HepG2 (cell line): ENCODE data around the gene GLCE. TPM values are rescaled to one million over a fixed set of nuclear protein-coding genes. Genes with fewer than 3 reads are reported as not detected.

ENCODE experiments used
- HNRNPH1 ChIP-seq: fragments of 200-400 bp; formaldehyde crosslinking; optimal IDR thresholded peaks from 2 replicates; pipeline ENCODE3; 2017; ENCODE audit warnings: mild to moderate bottlenecking, low read depth, low read length
- KLF6 ChIP-seq: IDR thresholded peaks from 2 replicates; pipeline ENCODE4 v1.8.0; 2016; ENCODE audit warnings: missing biosample characterization, missing genetic modification reagents
- NCOA5 ChIP-seq: sonication (generic); formaldehyde crosslinking; IDR thresholded peaks from 2 replicates; pipeline ENCODE4 v1.4.0; 2020; ENCODE audit warnings: missing genetic modification reagents
- NFATC3 ChIP-seq: sonication (generic); formaldehyde crosslinking; IDR thresholded peaks from 2 replicates; pipeline ENCODE4 v1.5.1; 2020; ENCODE audit warnings: mild to moderate bottlenecking, missing genetic modification reagents
- NFIC ChIP-seq: IDR thresholded peaks from 2 replicates; pipeline ENCODE4 v1.6.1; 2012; ENCODE audit warnings: mild to moderate bottlenecking, low read length, inconsistent platforms
- PREB ChIP-seq: sonication (generic); formaldehyde crosslinking; IDR thresholded peaks from 2 replicates; pipeline ENCODE4 v1.4.0; 2020; ENCODE audit warnings: missing genetic modification reagents
- RBM22 ChIP-seq: fragments of 200-400 bp; formaldehyde crosslinking; optimal IDR thresholded peaks from 2 replicates; pipeline ENCODE3; 2017; ENCODE audit warnings: mild to moderate bottlenecking, low read length, moderate library complexity
- RFX1 ChIP-seq: fragments of 450-650 bp; IDR thresholded peaks from 2 replicates; pipeline ENCODE4 v1.6.1; 2017
- SOX13 ChIP-seq, 3 experiments: fragments of 450-650 bp in 1 of 3; sonication (generic) in 1 of 3; formaldehyde crosslinking in 1 of 3; IDR thresholded peaks in 2 of 3; conservative IDR thresholded peaks in 1 of 3; 2 replicates each; pipeline versions ENCODE4 v1.5.0 to v1.6.1; 2016 to 2020; ENCODE audit warnings: antibody characterized with exemption in 1 of 3, mild to moderate bottlenecking in 1 of 3, missing compliant biosample characterization in 1 of 3, missing genetic modification reagents in 1 of 3, moderate library complexity in 1 of 3
- SRF ChIP-seq: IDR thresholded peaks from 2 replicates; pipeline ENCODE4 v1.6.1; 2011; ENCODE audit warnings: mild to moderate bottlenecking, low read depth, low read length, moderate library complexity
- TGIF2 ChIP-seq: IDR thresholded peaks from 2 replicates; pipeline ENCODE4 v1.6.1; 2016; ENCODE audit warnings: control low read depth, missing compliant biosample characterization
- TRIM22 ChIP-seq: fragments of 450-650 bp; IDR thresholded peaks from 2 replicates; pipeline ENCODE4 v1.6.1; 2017
- ZNF414 ChIP-seq: sonication (generic); formaldehyde crosslinking; IDR thresholded peaks from 2 replicates; pipeline ENCODE4 v1.5.0; 2020; ENCODE audit warnings: missing genetic modification reagents
- ZNF777 ChIP-seq: sonication (generic); formaldehyde crosslinking; IDR thresholded peaks from 2 replicates; pipeline ENCODE4 v1.4.0; 2020; ENCODE audit warnings: missing genetic modification reagents
- ZNF788 ChIP-seq: sonication (generic); formaldehyde crosslinking; IDR thresholded peaks from 2 replicates; pipeline ENCODE4 v1.5.0; 2020; ENCODE audit warnings: mild to moderate bottlenecking, missing genetic modification reagents, borderline replicate concordance
- polyA plus RNA-seq, 8 experiments: library from polyadenylated mRNA; depleted of rRNA in 3 of 8; stranded (reverse) in 7 of 8; unstranded in 1 of 8; fragments of >200 nt; fragmentation: Illumina TruSeq in 4 of 8; extraction: Trizol in 4 of 8; gene quantifications; 2 replicates each; pipeline versions ENCODE4 v1.2.1 to v1.2.3, GENCODE V29; 2011 to 2016; ENCODE audit warnings: low read depth in 4 of 8, missing spikeins in 1 of 8, mixed read lengths in 1 of 8; ENCODE audit not compliant: insufficient read depth in 1 of 8
- total RNA-seq, 5 experiments: library from RNA; depleted of rRNA; stranded (reverse); fragments of >200 nt; fragmentation: Illumina TruSeq; extraction: Trizol; gene quantifications; 2 replicates each; pipeline ENCODE4 v1.2.3, GENCODE V29; 2016; ENCODE audit warnings: low read depth in 1 of 5
- TF ChIP-seq, protein P1 (sequence below): sonication (generic); formaldehyde crosslinking; IDR thresholded peaks from 2 replicates; pipeline ENCODE4; 2020; ENCODE audit warnings: missing genetic modification reagents, mild to moderate bottlenecking, borderline replicate concordance
- TF ChIP-seq, protein P2 (sequence below): sonication (generic); formaldehyde crosslinking; IDR thresholded peaks from 2 replicates; pipeline ENCODE4 v1.4.0; 2020; ENCODE audit warnings: missing genetic modification reagents

Gene GLCE
- total and polyA plus RNA-seq, 2 of the 13 experiments (the other 11 are each of a cell fraction or from before 2014, with no cell fraction given): 12.9 to 23.4 TPM

DNA sequence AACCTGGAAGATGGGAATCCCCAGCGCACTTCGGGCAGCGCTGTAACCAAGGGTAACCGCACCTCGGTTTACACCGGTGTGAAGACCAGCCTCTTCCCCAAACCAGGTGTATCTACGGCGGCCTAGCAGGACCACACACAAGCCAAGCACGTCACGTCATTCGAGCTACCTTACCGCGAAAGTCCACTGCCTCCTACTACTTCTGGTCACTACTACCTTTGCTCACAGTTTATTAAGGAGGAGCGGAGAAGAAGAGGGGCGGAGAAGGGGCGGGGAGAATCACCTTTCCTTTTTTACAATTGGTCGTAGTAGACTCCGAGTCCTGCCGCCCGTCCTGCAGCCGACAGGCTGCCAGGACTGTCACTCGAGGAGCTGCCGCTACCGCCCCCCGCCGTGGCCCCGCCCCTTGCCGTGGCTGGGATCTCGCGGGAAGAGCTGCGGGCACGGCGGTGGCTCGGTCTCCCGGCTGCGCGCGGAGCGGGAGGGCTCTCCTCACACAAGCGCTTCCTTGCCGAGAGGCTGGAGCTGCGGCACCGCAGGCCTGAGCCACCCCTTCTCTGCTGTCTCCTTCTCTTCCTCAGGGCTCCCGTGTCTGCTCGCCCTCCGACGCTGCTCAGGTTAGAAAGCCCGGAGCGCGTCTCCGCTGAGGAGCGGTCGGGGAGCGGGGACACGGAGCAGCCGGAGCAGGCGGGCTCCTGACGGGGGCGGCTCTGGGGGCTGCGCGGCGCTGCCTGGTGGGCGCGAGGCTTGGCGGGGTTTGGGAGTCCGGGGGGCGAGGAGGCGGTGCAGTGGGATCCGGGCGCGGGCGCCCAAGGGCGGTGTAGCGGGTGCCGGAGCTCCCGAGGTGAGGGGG is at the start of gene GLCE (continued):
- TF ChIP-seq, protein P1, sequence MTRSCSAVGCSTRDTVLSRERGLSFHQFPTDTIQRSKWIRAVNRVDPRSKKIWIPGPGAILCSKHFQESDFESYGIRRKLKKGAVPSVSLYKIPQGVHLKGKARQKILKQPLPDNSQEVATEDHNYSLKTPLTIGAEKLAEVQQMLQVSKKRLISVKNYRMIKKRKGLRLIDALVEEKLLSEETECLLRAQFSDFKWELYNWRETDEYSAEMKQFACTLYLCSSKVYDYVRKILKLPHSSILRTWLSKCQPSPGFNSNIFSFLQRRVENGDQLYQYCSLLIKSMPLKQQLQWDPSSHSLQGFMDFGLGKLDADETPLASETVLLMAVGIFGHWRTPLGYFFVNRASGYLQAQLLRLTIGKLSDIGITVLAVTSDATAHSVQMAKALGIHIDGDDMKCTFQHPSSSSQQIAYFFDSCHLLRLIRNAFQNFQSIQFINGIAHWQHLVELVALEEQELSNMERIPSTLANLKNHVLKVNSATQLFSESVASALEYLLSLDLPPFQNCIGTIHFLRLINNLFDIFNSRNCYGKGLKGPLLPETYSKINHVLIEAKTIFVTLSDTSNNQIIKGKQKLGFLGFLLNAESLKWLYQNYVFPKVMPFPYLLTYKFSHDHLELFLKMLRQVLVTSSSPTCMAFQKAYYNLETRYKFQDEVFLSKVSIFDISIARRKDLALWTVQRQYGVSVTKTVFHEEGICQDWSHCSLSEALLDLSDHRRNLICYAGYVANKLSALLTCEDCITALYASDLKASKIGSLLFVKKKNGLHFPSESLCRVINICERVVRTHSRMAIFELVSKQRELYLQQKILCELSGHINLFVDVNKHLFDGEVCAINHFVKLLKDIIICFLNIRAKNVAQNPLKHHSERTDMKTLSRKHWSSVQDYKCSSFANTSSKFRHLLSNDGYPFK (CRISPR knock-in tag): no peak
- 0 out of 2 replicates have a peak, but pooled peaks have one; percentile 3 for TF ChIP-seq SOX13 (IDR thresholded peaks at IDR 0.05)
- peak in 1 of 2 experiments; percentile 61; a peak in 2 of 4 replicates for TF ChIP-seq SOX13 (CRISPR knock-in tag; conservative IDR thresholded peaks at IDR 0.05 in 1 of 2, IDR thresholded peaks at IDR 0.05 in 1 of 2)
- TF ChIP-seq NCOA5 (CRISPR knock-in tag): no peak
- no peak for TF ChIP-seq NFATC3 (CRISPR knock-in tag)
- no peak for TF ChIP-seq HNRNPH1
- TF ChIP-seq ZNF788: peak; percentile 79
- peak; percentile 67; the same call in 1 of the 2 replicates for TF ChIP-seq TGIF2 (CRISPR knock-in tag)
- no peak for TF ChIP-seq TRIM22
- TF ChIP-seq, protein P2, sequence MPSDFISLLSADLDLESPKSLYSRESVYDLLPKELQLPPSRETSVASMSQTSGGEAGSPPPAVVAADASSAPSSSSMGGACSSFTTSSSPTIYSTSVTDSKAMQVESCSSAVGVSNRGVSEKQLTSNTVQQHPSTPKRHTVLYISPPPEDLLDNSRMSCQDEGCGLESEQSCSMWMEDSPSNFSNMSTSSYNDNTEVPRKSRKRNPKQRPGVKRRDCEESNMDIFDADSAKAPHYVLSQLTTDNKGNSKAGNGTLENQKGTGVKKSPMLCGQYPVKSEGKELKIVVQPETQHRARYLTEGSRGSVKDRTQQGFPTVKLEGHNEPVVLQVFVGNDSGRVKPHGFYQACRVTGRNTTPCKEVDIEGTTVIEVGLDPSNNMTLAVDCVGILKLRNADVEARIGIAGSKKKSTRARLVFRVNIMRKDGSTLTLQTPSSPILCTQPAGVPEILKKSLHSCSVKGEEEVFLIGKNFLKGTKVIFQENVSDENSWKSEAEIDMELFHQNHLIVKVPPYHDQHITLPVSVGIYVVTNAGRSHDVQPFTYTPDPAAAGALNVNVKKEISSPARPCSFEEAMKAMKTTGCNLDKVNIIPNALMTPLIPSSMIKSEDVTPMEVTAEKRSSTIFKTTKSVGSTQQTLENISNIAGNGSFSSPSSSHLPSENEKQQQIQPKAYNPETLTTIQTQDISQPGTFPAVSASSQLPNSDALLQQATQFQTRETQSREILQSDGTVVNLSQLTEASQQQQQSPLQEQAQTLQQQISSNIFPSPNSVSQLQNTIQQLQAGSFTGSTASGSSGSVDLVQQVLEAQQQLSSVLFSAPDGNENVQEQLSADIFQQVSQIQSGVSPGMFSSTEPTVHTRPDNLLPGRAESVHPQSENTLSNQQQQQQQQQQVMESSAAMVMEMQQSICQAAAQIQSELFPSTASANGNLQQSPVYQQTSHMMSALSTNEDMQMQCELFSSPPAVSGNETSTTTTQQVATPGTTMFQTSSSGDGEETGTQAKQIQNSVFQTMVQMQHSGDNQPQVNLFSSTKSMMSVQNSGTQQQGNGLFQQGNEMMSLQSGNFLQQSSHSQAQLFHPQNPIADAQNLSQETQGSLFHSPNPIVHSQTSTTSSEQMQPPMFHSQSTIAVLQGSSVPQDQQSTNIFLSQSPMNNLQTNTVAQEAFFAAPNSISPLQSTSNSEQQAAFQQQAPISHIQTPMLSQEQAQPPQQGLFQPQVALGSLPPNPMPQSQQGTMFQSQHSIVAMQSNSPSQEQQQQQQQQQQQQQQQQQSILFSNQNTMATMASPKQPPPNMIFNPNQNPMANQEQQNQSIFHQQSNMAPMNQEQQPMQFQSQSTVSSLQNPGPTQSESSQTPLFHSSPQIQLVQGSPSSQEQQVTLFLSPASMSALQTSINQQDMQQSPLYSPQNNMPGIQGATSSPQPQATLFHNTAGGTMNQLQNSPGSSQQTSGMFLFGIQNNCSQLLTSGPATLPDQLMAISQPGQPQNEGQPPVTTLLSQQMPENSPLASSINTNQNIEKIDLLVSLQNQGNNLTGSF (CRISPR knock-in tag): peak; percentile 40; the same call in 1 of the 2 replicates
- no peak for TF ChIP-seq NFIC
- 0 out of 2 replicates have a peak, but pooled peaks have one; percentile 68 for TF ChIP-seq ZNF414
- no peak for TF ChIP-seq SRF
- no peak for TF ChIP-seq PREB (CRISPR knock-in tag)
- TF ChIP-seq RBM22: no peak
- TF ChIP-seq KLF6 (CRISPR knock-in tag): peak; percentile 39; the same call in 1 of the 2 replicates
- TF ChIP-seq RFX1: peak; percentile 71; the same call in 1 of the 2 replicates
- no peak for TF ChIP-seq ZNF777
